ENCODE measurements around the gene HDHD3.
A peak's percentile ranks its signal among the peaks of the same experiment; 100 is the strongest.

HDHD3 gene

GRCh38 chr9:113375057-113376023, 1.4 kb downstream of the HDHD3 start:
- DNase-seq: no peak
- peak overlapping the region; percentile 77 for H3K4ac ChIP-seq (ENCODE audit: low read depth, low read length)
- no peak overlapping the region for H3K4me3 ChIP-seq (ENCODE audit: low read depth, low read length)
- H4K8ac ChIP-seq (ENCODE audit: low read depth, low read length): no peak overlapping the region
- H4K12ac ChIP-seq (ENCODE audit: low read depth, low read length): no peak overlapping the region
- H3K79me1 ChIP-seq (ENCODE audit: low read length): peaks cover 10% of the 10 kb centered on the region
- no peak overlapping the region for H3K27ac ChIP-seq (ENCODE audit: low read depth, low read length)
- H3K27me3 ChIP-seq (ENCODE audit: insufficient read depth, low read length): no peaks in the 10 kb centered on the region
- WGBS (ENCODE audit: extremely low coverage, insufficient coverage, insufficient read length): no CpG with 5 or more reads among the region's 6 CpGs
- H3K9me3 ChIP-seq (ENCODE audit: insufficient read depth, low read depth, low read length): no peaks in the 10 kb centered on the region
- H3K4me2 ChIP-seq (ENCODE audit: low read length): peak overlapping the region; percentile 33
- H3K9ac ChIP-seq (ENCODE audit: low read length): no peak overlapping the region
- H3K36me3 ChIP-seq (ENCODE audit: control insufficient read depth in 1 of 2, insufficient read depth in 2 of 2, low read length in 2 of 2): peaks cover 17 to 26% of the 10 kb centered on the region in 2 experiments
- no peak overlapping the region for H2BK120ac ChIP-seq (ENCODE audit: insufficient read depth, low read length, poor library complexity)
- H3K79me2 ChIP-seq (ENCODE audit: control insufficient read depth, insufficient read depth, low read length, poor library complexity): peaks cover 8% of the 10 kb centered on the region
- H2BK5ac ChIP-seq (ENCODE audit: low read depth, low read length, poor library complexity): no peak overlapping the region
- H2AFZ ChIP-seq (ENCODE audit: insufficient read depth, low read length, poor library complexity): no peak overlapping the region
- H2BK12ac ChIP-seq (ENCODE audit: low read length): no peak overlapping the region
- H4K91ac ChIP-seq (ENCODE audit: low read depth, low read length): no peak overlapping the region
- no peak overlapping the region for H3K14ac ChIP-seq (ENCODE audit: low read length)
- H3K4me1 ChIP-seq (ENCODE audit: control insufficient read depth in 1 of 2, insufficient read depth in 2 of 2, low read length in 2 of 2): peaks cover 14 to 21% of the 10 kb centered on the region in 2 experiments
- H3K23ac ChIP-seq (ENCODE audit: low read length): no peak overlapping the region
- H3K18ac ChIP-seq (ENCODE audit: low read length): peak overlapping the region; percentile 3
- H2AK5ac ChIP-seq (ENCODE audit: low read length): no peak overlapping the region

GRCh38 chr9:113373676-113374392, 3.0 kb downstream of the HDHD3 start:
- H4K12ac ChIP-seq (ENCODE audit: low read depth, low read length): no peak overlapping the region
- H3K4me3 ChIP-seq (ENCODE audit: low read depth, low read length): no peak overlapping the region
- no peak overlapping the region for H4K8ac ChIP-seq (ENCODE audit: low read depth, low read length)
- DNase-seq: no peak
- H3K79me2 ChIP-seq (ENCODE audit: control insufficient read depth, insufficient read depth, low read length, poor library complexity): peaks cover 8% of the 10 kb centered on the region
- H3K79me1 ChIP-seq (ENCODE audit: low read length): peaks cover 10% of the 10 kb centered on the region
- H3K4me2 ChIP-seq (ENCODE audit: low read length): no peak overlapping the region
- H3K27ac ChIP-seq (ENCODE audit: low read depth, low read length): no peak overlapping the region
- H2BK12ac ChIP-seq (ENCODE audit: low read length): no peak overlapping the region
- H3K36me3 ChIP-seq (ENCODE audit: control insufficient read depth in 1 of 2, insufficient read depth in 2 of 2, low read length in 2 of 2): peaks cover 17 to 26% of the 10 kb centered on the region in 2 experiments
- no peaks in the 10 kb centered on the region for H3K9me3 ChIP-seq (ENCODE audit: insufficient read depth, low read depth, low read length)
- no peak overlapping the region for H3K4ac ChIP-seq (ENCODE audit: low read depth, low read length)
- peak overlapping the region; percentile 29 for H3K18ac ChIP-seq (ENCODE audit: low read length)
- no peak overlapping the region for H3K23ac ChIP-seq (ENCODE audit: low read length)
- no peak overlapping the region for H2AK5ac ChIP-seq (ENCODE audit: low read length)
- no peak overlapping the region for H2BK5ac ChIP-seq (ENCODE audit: low read depth, low read length, poor library complexity)
- no peak overlapping the region for H2AFZ ChIP-seq (ENCODE audit: insufficient read depth, low read length, poor library complexity)
- no peak overlapping the region for H3K9ac ChIP-seq (ENCODE audit: low read length)
- WGBS (ENCODE audit: extremely low coverage, insufficient coverage, insufficient read length): no CpG with 5 or more reads among the region's 24 CpGs
- no peak overlapping the region for H4K91ac ChIP-seq (ENCODE audit: low read depth, low read length)
- H3K14ac ChIP-seq (ENCODE audit: low read length): no peak overlapping the region
- peaks cover 13 to 17% of the 10 kb centered on the region in 2 experiments for H3K4me1 ChIP-seq (ENCODE audit: control insufficient read depth in 1 of 2, insufficient read depth in 2 of 2, low read length in 2 of 2)
- H3K27me3 ChIP-seq (ENCODE audit: insufficient read depth, low read length): no peaks in the 10 kb centered on the region
- H2BK120ac ChIP-seq (ENCODE audit: insufficient read depth, low read length, poor library complexity): no peak overlapping the region

- H3K23ac ChIP-seq (ENCODE audit: low read length): no peak overlapping the region
- no CpG with 5 or more reads among the region's 3 CpGs for WGBS (ENCODE audit: extremely low coverage, insufficient coverage, insufficient read length)
- H3K4me2 ChIP-seq (ENCODE audit: low read length): no peak overlapping the region
These were observed 3.5 kb downstream of the HDHD3 start for GRCh38 chr9:113373256-113373655.

GRCh38 chr9:113372059-113372458, 4.7 kb downstream of the HDHD3 start:
- Histone ChIP-seq H4K8ac (ENCODE audit: low read depth, low read length) (no peak overlapping the region), H3K79me1 (ENCODE audit: low read length) (peaks cover 5% of the 10 kb centered on the region), H2AFZ (ENCODE audit: insufficient read depth, low read length, poor library complexity) (no peak overlapping the region), H3K4me3 (ENCODE audit: low read depth, low read length) (no peak overlapping the region), H3K9ac (ENCODE audit: low read length) (no peak overlapping the region), H3K14ac (ENCODE audit: low read length) (no peak overlapping the region), H3K18ac (ENCODE audit: low read length) (no peak overlapping the region), H3K79me2 (ENCODE audit: control insufficient read depth, insufficient read depth, low read length, poor library complexity) (peaks cover 6% of the 10 kb centered on the region), H4K12ac (ENCODE audit: low read depth, low read length) (no peak overlapping the region), H3K9me3 (ENCODE audit: insufficient read depth, low read depth, low read length) (no peaks in the 10 kb centered on the region), H3K4me1 (ENCODE audit: control insufficient read depth in 1 of 2, insufficient read depth in 2 of 2, low read length in 2 of 2) (peaks cover 8% of the 10 kb centered on the region in 2 experiments), H2BK5ac (ENCODE audit: low read depth, low read length, poor library complexity) (no peak overlapping the region), H4K91ac (ENCODE audit: low read depth, low read length) (no peak overlapping the region), H3K27ac (ENCODE audit: low read depth, low read length) (no peak overlapping the region), H3K4ac (ENCODE audit: low read depth, low read length) (no peak overlapping the region), H2BK120ac (ENCODE audit: insufficient read depth, low read length, poor library complexity) (no peak overlapping the region), H3K36me3 (ENCODE audit: control insufficient read depth in 1 of 2, insufficient read depth in 2 of 2, low read length in 2 of 2) (peaks cover 17 to 26% of the 10 kb centered on the region in 2 experiments), H2AK5ac (ENCODE audit: low read length) (no peak overlapping the region), H2BK12ac (ENCODE audit: low read length) (no peak overlapping the region), H3K27me3 (ENCODE audit: insufficient read depth, low read length) (no peaks in the 10 kb centered on the region), H3K23ac (ENCODE audit: low read length) (no peak overlapping the region), H3K4me2 (ENCODE audit: low read length) (no peak overlapping the region)
- no peak for DNase-seq
- no CpG with 5 or more reads among the region's 5 CpGs for WGBS (ENCODE audit: extremely low coverage, insufficient coverage, insufficient read length)

More at GRCh38 chr9:113373256-113373655, 3.5 kb downstream of the HDHD3 start:
- no peak overlapping the region for H2BK5ac ChIP-seq (ENCODE audit: low read depth, low read length, poor library complexity)
- no peak overlapping the region for H2BK120ac ChIP-seq (ENCODE audit: insufficient read depth, low read length, poor library complexity)
- H3K79me1 ChIP-seq (ENCODE audit: low read length): peaks cover 7% of the 10 kb centered on the region
- H2BK12ac ChIP-seq (ENCODE audit: low read length): no peak overlapping the region
- DNase-seq: no peak
- no peak overlapping the region for H4K12ac ChIP-seq (ENCODE audit: low read depth, low read length)
- no peak overlapping the region for H3K4me3 ChIP-seq (ENCODE audit: low read depth, low read length)
- H4K8ac ChIP-seq (ENCODE audit: low read depth, low read length): no peak overlapping the region
- no peak overlapping the region for H2AFZ ChIP-seq (ENCODE audit: insufficient read depth, low read length, poor library complexity)
- no peaks in the 10 kb centered on the region for H3K9me3 ChIP-seq (ENCODE audit: insufficient read depth, low read depth, low read length)
- no peak overlapping the region for H3K18ac ChIP-seq (ENCODE audit: low read length)
- H3K27ac ChIP-seq (ENCODE audit: low read depth, low read length): no peak overlapping the region
- peaks cover 17 to 26% of the 10 kb centered on the region in 2 experiments for H3K36me3 ChIP-seq (ENCODE audit: control insufficient read depth in 1 of 2, insufficient read depth in 2 of 2, low read length in 2 of 2)
- no peak overlapping the region for H2AK5ac ChIP-seq (ENCODE audit: low read length)
- H3K79me2 ChIP-seq (ENCODE audit: control insufficient read depth, insufficient read depth, low read length, poor library complexity): peaks cover 8% of the 10 kb centered on the region
- H4K91ac ChIP-seq (ENCODE audit: low read depth, low read length): no peak overlapping the region
- H3K4ac ChIP-seq (ENCODE audit: low read depth, low read length): no peak overlapping the region
- peaks cover 10 to 13% of the 10 kb centered on the region in 2 experiments for H3K4me1 ChIP-seq (ENCODE audit: control insufficient read depth in 1 of 2, insufficient read depth in 2 of 2, low read length in 2 of 2)
- no peak overlapping the region for H3K9ac ChIP-seq (ENCODE audit: low read length)
- H3K27me3 ChIP-seq (ENCODE audit: insufficient read depth, low read length): no peaks in the 10 kb centered on the region
- no peak overlapping the region for H3K14ac ChIP-seq (ENCODE audit: low read length)

Measured in trophoblast cell (in vitro differentiated cells and primary cell).